Progenitor cell of endocrine pancreas (in vitro differentiated cells): ENCODE results near the gene PGAP6. TPM values are rescaled to one million over a fixed set of nuclear protein-coding genes. Genes with fewer than 3 reads are reported as not detected.

Experiments used
- DNase-seq: peaks from one replicate; pipeline ENCODE4 v3.0.0; 2021; ENCODE audit warnings: low spot score; ENCODE audit not compliant: unreplicated experiment
- H3K27ac Mint-ChIP-seq: 2 replicates; pipeline ENCODE4 v1.8.0; 2021; ENCODE audit warnings: mild to moderate bottlenecking, moderate library complexity, mixed read lengths
- H3K27me3 Mint-ChIP-seq: 2 replicates; pipeline ENCODE4 v1.8.0; 2021; ENCODE audit warnings: mixed read lengths
- H3K36me3 Mint-ChIP-seq: 2 replicates; pipeline ENCODE4 v1.8.0; 2022; ENCODE audit warnings: mixed read lengths; ENCODE audit not compliant: insufficient read depth
- H3K4me1 Mint-ChIP-seq: 2 replicates; pipeline ENCODE4 v1.8.0; 2021; ENCODE audit warnings: low read depth, mixed read lengths
- H3K4me3 Mint-ChIP-seq: 2 replicates; pipeline ENCODE4 v1.8.0; 2021; ENCODE audit warnings: low read depth, mild to moderate bottlenecking, moderate library complexity, mixed read lengths
- H3K9me3 Mint-ChIP-seq: 2 replicates; pipeline ENCODE4 v1.8.0; 2021; ENCODE audit warnings: low read depth, mixed read lengths
- total RNA-seq: library from RNA; stranded (reverse); gene quantifications from 2 replicates; pipeline ENCODE4 v1.2.1, GENCODE V29; 2021
- TF ChIP-seq, protein P1 (sequence below): fragments of 200-600 bp; sonication (generic); IDR thresholded peaks from one replicate; pipeline ENCODE4 v1.5.0; 2021; ENCODE audit warnings: antibody characterized with exemption, mild to moderate bottlenecking; ENCODE audit not compliant: unreplicated experiment

PGAP6 gene
- total RNA-seq, 1 donor from 2014 or later = 92.9 TPM

DNA sequence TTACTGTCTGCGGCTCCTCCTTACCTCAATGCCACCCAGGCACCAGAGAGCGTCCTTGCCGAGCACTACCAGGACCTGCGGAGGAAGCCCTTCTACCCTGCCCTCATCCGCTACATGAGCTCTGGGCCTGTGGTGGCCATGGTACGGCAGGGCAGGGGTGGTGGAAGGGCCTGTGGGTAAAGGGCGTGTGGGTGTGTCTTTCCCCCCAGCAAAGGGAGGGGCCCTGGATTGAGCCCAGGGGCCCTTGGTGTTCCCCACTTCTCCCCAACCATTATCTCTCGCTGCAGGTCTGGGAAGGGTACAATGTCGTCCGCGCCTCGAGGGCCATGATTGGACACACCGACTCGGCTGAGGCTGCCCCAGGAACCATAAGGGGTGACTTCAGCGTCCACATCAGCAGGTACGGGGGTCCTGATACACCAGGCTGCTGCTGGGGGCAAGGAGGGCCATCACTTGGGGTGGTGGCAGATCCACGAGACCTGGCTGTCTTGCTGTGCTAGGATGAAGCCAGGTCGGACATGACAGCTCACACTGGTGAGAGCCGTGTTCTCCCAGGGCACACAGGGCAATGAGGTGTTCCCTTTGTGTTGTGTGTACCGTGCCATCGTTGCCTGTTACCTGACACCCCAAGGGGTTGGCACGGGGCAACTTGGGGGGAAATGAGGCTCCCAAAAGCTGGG lies 17.7 kb upstream of the PGAP6 start:
- TF ChIP-seq, protein P1, sequence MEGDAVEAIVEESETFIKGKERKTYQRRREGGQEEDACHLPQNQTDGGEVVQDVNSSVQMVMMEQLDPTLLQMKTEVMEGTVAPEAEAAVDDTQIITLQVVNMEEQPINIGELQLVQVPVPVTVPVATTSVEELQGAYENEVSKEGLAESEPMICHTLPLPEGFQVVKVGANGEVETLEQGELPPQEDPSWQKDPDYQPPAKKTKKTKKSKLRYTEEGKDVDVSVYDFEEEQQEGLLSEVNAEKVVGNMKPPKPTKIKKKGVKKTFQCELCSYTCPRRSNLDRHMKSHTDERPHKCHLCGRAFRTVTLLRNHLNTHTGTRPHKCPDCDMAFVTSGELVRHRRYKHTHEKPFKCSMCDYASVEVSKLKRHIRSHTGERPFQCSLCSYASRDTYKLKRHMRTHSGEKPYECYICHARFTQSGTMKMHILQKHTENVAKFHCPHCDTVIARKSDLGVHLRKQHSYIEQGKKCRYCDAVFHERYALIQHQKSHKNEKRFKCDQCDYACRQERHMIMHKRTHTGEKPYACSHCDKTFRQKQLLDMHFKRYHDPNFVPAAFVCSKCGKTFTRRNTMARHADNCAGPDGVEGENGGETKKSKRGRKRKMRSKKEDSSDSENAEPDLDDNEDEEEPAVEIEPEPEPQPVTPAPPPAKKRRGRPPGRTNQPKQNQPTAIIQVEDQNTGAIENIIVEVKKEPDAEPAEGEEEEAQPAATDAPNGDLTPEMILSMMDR = no peak
- no peaks in the 10 kb centered on the region for H3K9me3 Mint-ChIP-seq
- H3K4me3 Mint-ChIP-seq = no peak overlapping the region
- H3K36me3 Mint-ChIP-seq = no peaks in the 10 kb centered on the region
- H3K4me1 Mint-ChIP-seq = peaks cover 9% of the 10 kb centered on the region
- H3K27ac Mint-ChIP-seq = no peak overlapping the region
- DNase-seq = no peak
- H3K27me3 Mint-ChIP-seq = no peaks in the 10 kb centered on the region

DNA sequence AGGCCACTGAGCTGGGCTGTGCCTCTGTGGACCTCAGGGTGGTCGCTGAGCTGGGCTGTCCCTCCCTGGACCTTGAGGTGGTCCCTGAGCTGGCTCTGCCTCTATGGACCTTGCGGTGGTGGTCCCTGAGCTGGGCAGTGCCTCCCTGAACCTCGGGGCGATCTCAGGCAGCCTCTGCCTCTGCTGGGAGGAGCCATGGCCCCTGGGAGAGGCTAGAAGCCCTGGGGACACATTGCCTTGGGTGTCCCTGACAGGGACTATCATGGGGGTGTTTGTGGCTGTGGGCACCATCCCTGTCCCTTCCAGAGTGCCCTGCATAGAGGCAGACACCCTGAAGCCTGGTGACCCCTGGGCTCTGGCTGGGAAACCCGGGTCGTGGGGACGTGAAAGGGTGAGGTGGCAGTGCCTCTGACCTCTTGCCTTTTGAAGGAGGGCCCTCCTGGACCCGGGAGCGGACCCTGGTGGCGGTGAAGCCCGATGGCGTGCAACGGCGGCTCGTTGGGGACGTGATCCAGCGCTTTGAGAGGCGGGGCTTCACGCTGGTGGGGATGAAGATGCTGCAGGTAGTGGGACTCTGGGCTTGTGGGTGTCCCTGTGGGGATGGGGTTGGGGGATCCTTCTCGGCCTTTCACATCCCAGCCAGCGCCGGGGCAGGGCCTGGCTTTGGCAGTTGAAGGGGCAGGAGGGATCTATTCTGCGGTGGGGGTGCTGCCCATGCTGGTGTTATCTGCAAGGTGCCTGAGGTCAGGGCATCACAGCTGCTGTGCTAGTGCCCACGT lies 17.0 kb upstream of the PGAP6 start:
- Mint-ChIP-seq H3K4me1 (peaks cover 9% of the 10 kb centered on the region), H3K9me3 (no peaks in the 10 kb centered on the region), H3K27ac (peak overlapping the region; percentile 86), H3K36me3 (no peaks in the 10 kb centered on the region), H3K27me3 (no peaks in the 10 kb centered on the region), H3K4me3 (peak overlapping the region; percentile 61)
- TF ChIP-seq, protein P1 = no peak
- no peak for DNase-seq

DNA sequence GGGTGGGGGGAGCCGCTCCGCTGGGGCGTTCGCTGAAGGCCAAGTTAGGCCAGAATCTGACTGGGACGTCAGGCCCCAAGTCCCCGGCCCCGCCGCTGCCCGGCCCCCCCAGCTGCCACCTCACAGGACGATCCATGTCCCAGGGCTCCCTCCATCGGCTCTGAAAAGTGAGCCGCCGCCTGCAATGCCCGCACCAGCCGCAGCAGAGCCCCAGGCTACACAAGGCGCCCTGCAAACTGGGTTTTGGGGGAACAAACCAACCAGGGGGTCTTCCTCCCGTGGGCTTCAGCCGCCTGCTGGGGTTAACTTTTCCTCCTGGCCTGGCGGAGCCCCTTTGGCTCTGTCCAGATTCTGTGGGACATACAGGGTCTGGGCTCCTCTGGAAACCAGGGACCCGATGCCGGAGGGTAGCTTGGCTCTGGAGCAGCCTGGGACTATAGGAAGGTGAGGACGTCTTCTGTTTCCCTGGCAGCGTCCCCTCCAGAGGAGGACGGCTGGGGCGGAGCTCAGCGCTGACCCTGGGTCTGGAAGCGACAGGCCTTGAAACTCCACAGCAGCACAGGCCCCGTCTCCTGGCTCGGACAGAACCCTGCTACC lies 16.1 kb upstream of the PGAP6 start:
- H3K27me3 Mint-ChIP-seq = no peaks in the 10 kb centered on the region
- peak; percentile 75 for DNase-seq
- peaks cover 9% of the 10 kb centered on the region for H3K4me1 Mint-ChIP-seq
- H3K36me3 Mint-ChIP-seq = no peaks in the 10 kb centered on the region
- peak overlapping the region; percentile 61 for H3K4me3 Mint-ChIP-seq
- TF ChIP-seq, protein P1 = peak; percentile 55
- H3K27ac Mint-ChIP-seq = peak overlapping the region; percentile 86
- H3K9me3 Mint-ChIP-seq = no peaks in the 10 kb centered on the region

DNA sequence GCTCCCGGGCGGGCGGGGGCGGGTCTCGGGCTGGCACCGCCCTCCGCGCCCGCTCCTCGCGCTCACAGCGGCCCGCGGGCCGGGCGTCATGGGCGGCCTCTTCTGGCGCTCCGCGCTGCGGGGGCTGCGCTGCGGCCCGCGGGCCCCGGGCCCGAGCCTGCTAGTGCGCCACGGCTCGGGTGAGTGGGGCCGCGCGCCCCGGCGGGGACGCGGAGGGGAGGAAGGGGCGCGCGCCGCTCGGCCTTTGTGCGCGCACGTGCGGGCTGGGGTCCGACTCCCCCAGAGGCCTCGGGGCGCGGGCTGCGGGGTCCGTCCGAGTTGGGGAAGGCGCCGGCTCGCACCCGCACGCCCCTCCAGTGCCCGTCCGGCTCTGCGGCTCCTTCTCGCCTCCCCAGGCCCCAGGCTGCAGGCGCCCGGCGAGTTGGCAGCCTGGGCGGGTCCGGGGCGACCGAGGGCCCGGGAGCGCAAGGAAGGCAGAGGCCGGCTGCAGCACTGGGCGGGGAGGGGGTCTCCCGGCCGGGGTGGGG lies 15.4 kb upstream of the PGAP6 start, which contains the start of gene NME4:
TSS of gene NME4 (plus strand) at position 65 of the 527 bp plus-strand sequence. CDS start at position 89, 24 bp downstream.
- no peaks in the 10 kb centered on the region for H3K36me3 Mint-ChIP-seq
- peak within 1 kb of the TSS; percentile 86 for H3K4me3 Mint-ChIP-seq
- peak within 1 kb of the TSS; percentile 96 for H3K27ac Mint-ChIP-seq
- no peaks in the 10 kb centered on the region for H3K9me3 Mint-ChIP-seq
- H3K4me1 Mint-ChIP-seq = peaks cover 9% of the 10 kb centered on the region
- H3K27me3 Mint-ChIP-seq = no peaks in the 10 kb centered on the region
- DNase-seq = peak; percentile 37
- TF ChIP-seq, protein P1 = no peak

DNA sequence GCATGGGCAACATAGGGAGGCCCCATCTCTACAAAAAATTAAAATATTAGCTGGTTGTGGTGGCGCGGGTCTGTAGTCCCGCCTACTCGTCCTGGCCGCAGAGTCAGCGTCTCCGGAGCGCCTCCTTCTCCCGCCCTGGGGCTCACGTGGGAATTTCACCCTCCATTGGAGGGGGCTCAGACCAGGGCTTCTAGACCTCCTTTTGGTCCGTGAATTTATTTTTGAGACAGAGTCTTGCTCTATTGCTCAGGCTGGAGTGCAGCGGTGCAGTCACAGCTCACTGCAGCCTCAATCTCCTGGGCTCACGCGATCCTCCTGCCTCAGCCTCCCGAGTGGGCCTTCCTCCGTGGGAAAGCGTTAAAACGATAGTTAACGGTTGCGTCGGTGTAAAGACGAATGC lies 14.8 kb upstream of the PGAP6 start:
- H3K9me3 Mint-ChIP-seq = no peaks in the 10 kb centered on the region
- no peak for DNase-seq
- no peaks in the 10 kb centered on the region for H3K36me3 Mint-ChIP-seq
- peaks cover 9% of the 10 kb centered on the region for H3K4me1 Mint-ChIP-seq
- H3K27ac Mint-ChIP-seq = peak overlapping the region; percentile 96
- TF ChIP-seq, protein P1 = no peak
- peak overlapping the region; percentile 86 for H3K4me3 Mint-ChIP-seq
- no peaks in the 10 kb centered on the region for H3K27me3 Mint-ChIP-seq
